ENCODE results near the gene PKD1. TPM values are rescaled to one million over a fixed set of nuclear protein-coding genes. Genes with fewer than 3 reads are reported as not detected.

PKD1 gene
- total RNA-seq, 2 experiments from 2014 or later, result 56.7 to 59.4 TPM

- ChIA-PET POLR2A (no interaction called here), CTCF (no interaction called here)
- no peaks in the 10 kb centered on the region for H3K4me1 Mint-ChIP-seq (ENCODE audit: low read depth)
- H3K36me3 Mint-ChIP-seq, result peaks cover 11% of the 10 kb centered on the region
- no peak overlapping the region for H3K27ac Mint-ChIP-seq
- intact Hi-C loops (cut with micrococcal nuclease), result no loop called here
- no peak overlapping the region for H3K4me3 Mint-ChIP-seq
- H3K27me3 Mint-ChIP-seq, result no peaks in the 10 kb centered on the region
- no peak for DNase-seq
- H3K9me3 Mint-ChIP-seq, result no peaks in the 10 kb centered on the region
These were observed 59.4 kb downstream of the PKD1 start for GRCh38 chr16:2076072-2076865.

GRCh38 chr16:2075631-2076030 lies 60.1 kb downstream of the PKD1 start:
- no peak for DNase-seq
- no peak overlapping the region for H3K27ac Mint-ChIP-seq
- no peaks in the 10 kb centered on the region for H3K27me3 Mint-ChIP-seq
- no peaks in the 10 kb centered on the region for H3K9me3 Mint-ChIP-seq
- ChIA-PET POLR2A (no interaction called here), CTCF (no interaction called here)
- H3K4me1 Mint-ChIP-seq (ENCODE audit: low read depth), result no peaks in the 10 kb centered on the region
- intact Hi-C loops (cut with micrococcal nuclease), result no loop called here
- H3K36me3 Mint-ChIP-seq, result peaks cover 11% of the 10 kb centered on the region
- H3K4me3 Mint-ChIP-seq, result no peak overlapping the region

- H3K27me3 Mint-ChIP-seq, result no peaks in the 10 kb centered on the region
- intact Hi-C loops (cut with micrococcal nuclease), result no loop called here
These were observed 61.6 kb downstream of the PKD1 start for GRCh38 chr16:2074071-2074470.

GRCh38 chr16:2072926-2073325 lies 62.8 kb downstream of the PKD1 start:
- Mint-ChIP-seq H3K27ac (no peak overlapping the region), H3K27me3 (no peaks in the 10 kb centered on the region), H3K4me1 (ENCODE audit: low read depth) (no peaks in the 10 kb centered on the region), H3K9me3 (no peaks in the 10 kb centered on the region), H3K4me3 (no peak overlapping the region), H3K36me3 (peaks cover 17% of the 10 kb centered on the region)
- ChIA-PET CTCF (no interaction called here), POLR2A (no interaction called here)
- DNase-seq, result no peak
- intact Hi-C loops (cut with micrococcal nuclease), result no loop called here

More at GRCh38 chr16:2074071-2074470, 61.6 kb downstream of the PKD1 start:
- H3K9me3 Mint-ChIP-seq, result no peaks in the 10 kb centered on the region
- peaks cover 15% of the 10 kb centered on the region for H3K36me3 Mint-ChIP-seq
- ChIA-PET POLR2A (no interaction called here), CTCF (no interaction called here)
- DNase-seq, result no peak
- no peak overlapping the region for H3K27ac Mint-ChIP-seq
- no peaks in the 10 kb centered on the region for H3K4me1 Mint-ChIP-seq (ENCODE audit: low read depth)
- no peak overlapping the region for H3K4me3 Mint-ChIP-seq

DNA sequence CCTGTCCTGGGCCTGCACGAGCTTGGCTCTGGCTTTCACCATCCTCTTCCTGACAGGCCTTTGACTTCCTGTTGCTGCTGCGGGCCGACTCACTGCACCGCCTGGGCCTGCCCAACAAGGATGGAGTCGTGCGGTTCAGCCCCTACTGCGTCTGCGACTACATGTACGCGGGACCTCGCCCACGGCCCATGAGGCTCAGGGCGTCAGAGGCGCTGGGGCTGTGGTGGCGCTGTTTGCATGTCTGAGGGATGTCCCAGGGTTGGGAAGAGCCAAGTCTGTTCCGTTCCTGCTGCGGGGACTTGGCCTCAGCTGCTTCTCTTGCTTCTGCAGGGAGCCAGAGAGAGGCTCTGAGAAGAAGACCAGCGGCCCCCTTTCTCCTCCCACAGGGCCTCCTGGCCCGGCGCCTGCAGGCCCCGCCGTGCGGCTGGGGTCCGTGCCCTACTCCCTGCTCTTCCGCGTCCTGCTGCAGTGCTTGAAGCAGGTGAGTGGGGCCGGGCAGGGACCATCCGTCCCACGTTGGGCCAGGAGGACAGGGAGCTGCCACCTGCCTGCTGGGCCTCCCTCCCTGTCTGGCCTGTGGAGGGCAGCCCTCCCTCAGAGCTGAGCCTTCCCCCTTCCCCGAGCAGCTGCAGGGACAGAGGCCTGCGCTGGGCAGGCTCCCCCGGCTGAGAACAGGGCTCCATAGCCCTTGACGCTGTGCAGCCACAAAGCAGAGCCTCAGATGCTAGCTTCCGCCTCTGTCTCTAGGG lies 64.1 kb downstream of the PKD1 start:
- Mint-ChIP-seq H3K4me1 (ENCODE audit: low read depth) (no peaks in the 10 kb centered on the region), H3K27me3 (no peaks in the 10 kb centered on the region), H3K9me3 (no peaks in the 10 kb centered on the region), H3K4me3 (no peak overlapping the region), H3K36me3 (peaks cover 20% of the 10 kb centered on the region), H3K27ac (no peak overlapping the region)
- no peak for DNase-seq
- intact Hi-C loops (cut with micrococcal nuclease), result no loop called here
- POLR2A ChIA-PET, result interaction anchor here (1.1 kb wide), 1 partner anchor 11 kb away, joined by 3 read pairs; no protein-coding TSS in a partner anchor
- CTCF ChIA-PET, result no interaction called here

GRCh38 chr16:2070576-2071453 lies 64.9 kb downstream of the PKD1 start:
- peaks cover 2% of the 10 kb centered on the region for H3K4me1 Mint-ChIP-seq (ENCODE audit: low read depth)
- H3K27me3 Mint-ChIP-seq, result no peaks in the 10 kb centered on the region
- ChIA-PET CTCF (no interaction called here), POLR2A (no interaction called here)
- H3K27ac Mint-ChIP-seq, result no peak overlapping the region
- intact Hi-C loops (cut with micrococcal nuclease), result no loop called here
- no peak for DNase-seq
- peaks cover 25% of the 10 kb centered on the region for H3K36me3 Mint-ChIP-seq
- H3K4me3 Mint-ChIP-seq, result no peak overlapping the region
- H3K9me3 Mint-ChIP-seq, result no peaks in the 10 kb centered on the region

DNA sequence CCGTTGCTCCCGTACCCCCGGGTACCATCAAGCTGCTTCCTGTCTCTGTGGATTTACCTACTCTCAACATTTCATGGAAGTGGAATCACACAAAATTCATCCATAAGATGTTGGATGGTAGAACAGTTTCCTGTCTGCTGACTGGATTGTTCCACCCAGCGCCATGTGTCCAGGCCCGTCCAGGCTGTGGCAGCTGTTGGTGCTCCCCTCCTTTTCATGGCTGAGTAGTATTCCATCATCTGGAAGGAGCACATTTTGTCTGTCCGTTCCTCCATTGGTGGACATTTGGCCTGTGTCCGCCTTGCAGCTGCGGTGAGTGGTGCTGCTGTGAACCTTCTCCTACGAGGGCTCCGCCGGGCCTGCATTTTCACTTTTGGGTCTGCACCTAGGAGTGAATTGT lies 69.6 kb downstream of the PKD1 start:
- Mint-ChIP-seq H3K9me3 (no peaks in the 10 kb centered on the region), H3K27ac (no peak overlapping the region), H3K27me3 (no peaks in the 10 kb centered on the region), H3K4me3 (no peak overlapping the region), H3K36me3 (peaks cover 16% of the 10 kb centered on the region), H3K4me1 (ENCODE audit: low read depth) (peaks cover 2% of the 10 kb centered on the region)
- intact Hi-C loops (cut with micrococcal nuclease), result no loop called here
- no peak for DNase-seq
- CTCF ChIA-PET, result interaction anchor here (1.1 kb wide), 1 partner anchor 18 kb away, joined by 3 read pairs; the partner anchor contains the start of genes NTHL1 and TSC2
- POLR2A ChIA-PET, result interaction anchor here (1.0 kb wide), 1 partner anchor 18 kb away, joined by 4 read pairs; the partner anchor contains the start of gene TSC2

DNA sequence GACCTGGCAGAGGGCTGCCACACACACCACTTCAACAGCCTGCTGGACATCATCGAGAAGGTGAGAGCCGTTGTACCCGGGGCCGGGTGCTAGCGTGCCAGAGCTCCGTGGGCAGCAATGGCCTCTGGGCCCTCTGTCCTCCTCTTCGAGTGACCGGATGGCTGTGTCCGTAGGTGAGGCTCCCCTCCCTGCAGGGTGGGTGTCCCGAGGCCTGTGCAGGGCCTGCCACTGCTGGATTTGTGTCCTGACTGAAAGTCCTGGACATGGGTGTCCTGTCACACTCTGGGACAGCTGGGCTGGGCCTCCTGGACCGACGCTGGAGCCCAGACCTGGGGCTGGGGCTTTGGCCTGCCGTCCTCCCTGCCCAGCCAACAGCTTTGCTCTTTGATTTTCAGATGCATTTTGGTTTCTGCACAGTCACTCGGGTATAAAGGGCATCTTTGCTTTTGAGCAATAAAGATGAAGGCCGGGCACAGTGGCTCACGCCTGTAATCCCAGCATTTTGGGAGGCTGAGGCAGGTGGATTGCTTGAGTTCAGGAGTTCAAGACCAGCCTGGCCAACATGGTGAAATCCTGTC lies 71.2 kb downstream of the PKD1 start:
- Mint-ChIP-seq H3K27me3 (no peaks in the 10 kb centered on the region), H3K4me3 (no peak overlapping the region), H3K27ac (no peak overlapping the region), H3K9me3 (no peaks in the 10 kb centered on the region), H3K4me1 (ENCODE audit: low read depth) (peaks cover 2% of the 10 kb centered on the region), H3K36me3 (peaks cover 12% of the 10 kb centered on the region)
- ChIA-PET POLR2A (no interaction called here), CTCF (no interaction called here)
- no peak for DNase-seq
- intact Hi-C loops (cut with micrococcal nuclease), result no loop called here

DNA sequence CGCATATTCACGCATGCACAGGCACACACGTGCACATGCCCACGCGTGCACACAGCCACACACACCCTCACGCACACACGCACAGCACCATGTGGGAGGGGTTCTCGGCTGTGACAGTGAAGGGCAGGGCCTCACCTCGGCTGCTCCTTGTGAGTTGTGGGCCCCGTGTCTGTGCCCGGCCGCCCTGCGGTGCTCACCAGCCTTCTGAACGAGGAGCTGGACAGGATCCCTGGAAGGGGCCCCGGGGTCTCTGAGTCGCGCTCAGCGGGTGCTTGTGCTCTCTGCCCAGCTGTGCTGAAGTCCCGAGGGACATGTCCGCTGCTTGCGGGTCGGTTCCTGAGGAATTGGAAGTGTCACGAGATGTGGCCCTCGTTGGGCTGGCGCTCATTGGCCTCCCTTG lies 71.8 kb downstream of the PKD1 start:
- Mint-ChIP-seq H3K36me3 (peaks cover 12% of the 10 kb centered on the region), H3K4me3 (no peak overlapping the region), H3K4me1 (ENCODE audit: low read depth) (peaks cover 2% of the 10 kb centered on the region), H3K9me3 (no peaks in the 10 kb centered on the region), H3K27me3 (no peaks in the 10 kb centered on the region), H3K27ac (no peak overlapping the region)
- ChIA-PET POLR2A (no interaction called here), CTCF (no interaction called here)
- intact Hi-C loops (cut with micrococcal nuclease), result no loop called here
- DNase-seq, result no peak

DNA sequence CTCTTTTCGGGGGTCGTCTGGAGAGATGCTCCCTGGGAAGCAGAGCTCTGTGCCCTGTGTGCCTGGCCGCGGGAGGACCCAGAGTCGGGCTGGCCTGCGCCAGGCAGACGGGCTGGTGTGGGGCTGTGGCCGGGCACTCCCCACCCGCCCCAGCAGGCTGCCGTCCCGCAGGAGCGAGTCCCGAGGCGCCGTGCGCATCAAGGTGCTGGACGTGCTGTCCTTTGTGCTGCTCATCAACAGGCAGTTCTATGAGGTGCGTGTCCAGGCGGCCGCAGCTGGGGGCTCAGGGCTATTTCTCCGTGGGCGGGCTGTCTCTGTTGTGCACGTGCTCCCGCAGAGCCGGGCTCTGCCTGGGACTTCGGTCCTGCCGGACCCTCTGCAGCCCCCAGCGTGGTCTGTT lies 72.9 kb downstream of the PKD1 start:
- no peak overlapping the region for H3K27ac Mint-ChIP-seq
- H3K4me3 Mint-ChIP-seq, result no peak overlapping the region
- ChIA-PET CTCF (no interaction called here), POLR2A (no interaction called here)
- no peaks in the 10 kb centered on the region for H3K27me3 Mint-ChIP-seq
- no peaks in the 10 kb centered on the region for H3K9me3 Mint-ChIP-seq
- H3K36me3 Mint-ChIP-seq, result peaks cover 12% of the 10 kb centered on the region
- H3K4me1 Mint-ChIP-seq (ENCODE audit: low read depth), result peaks cover 2% of the 10 kb centered on the region
- no peak for DNase-seq
- intact Hi-C loops (cut with micrococcal nuclease), result no loop called here

- peaks cover 2% of the 10 kb centered on the region for H3K4me1 Mint-ChIP-seq (ENCODE audit: low read depth)
- H3K36me3 Mint-ChIP-seq, result peaks cover 9% of the 10 kb centered on the region
- H3K27ac Mint-ChIP-seq, result no peak overlapping the region
- ChIA-PET CTCF (no interaction called here), POLR2A (no interaction called here)
- no peak for DNase-seq
- H3K4me3 Mint-ChIP-seq, result no peak overlapping the region
- no peaks in the 10 kb centered on the region for H3K27me3 Mint-ChIP-seq
- no peaks in the 10 kb centered on the region for H3K9me3 Mint-ChIP-seq
- intact Hi-C loops (cut with micrococcal nuclease), result no loop called here
These were observed 74.2 kb downstream of the PKD1 start for GRCh38 chr16:2061526-2061925.

- H3K4me1 Mint-ChIP-seq (ENCODE audit: low read depth), result peaks cover under 1% of the 10 kb centered on the region
- H3K36me3 Mint-ChIP-seq, result peaks cover 6% of the 10 kb centered on the region
- DNase-seq, result no peak
- H3K27me3 Mint-ChIP-seq, result no peaks in the 10 kb centered on the region
- no peaks in the 10 kb centered on the region for H3K9me3 Mint-ChIP-seq
- intact Hi-C loops (cut with micrococcal nuclease), result no loop called here
- ChIA-PET POLR2A (no interaction called here), CTCF (no interaction called here)
- H3K4me3 Mint-ChIP-seq, result no peak overlapping the region
- no peak overlapping the region for H3K27ac Mint-ChIP-seq
These were observed 74.7 kb downstream of the PKD1 start for GRCh38 chr16:2061023-2061422.

All from activated CD4-positive, alpha-beta memory T cell treated with anti-CD3 and anti-CD28 coated beads for 36 hours (primary cell).